PC-9 (cell line): Measurements from ENCODE around the gene FGD5.

ENCODE experiments used
- CTCF ChIP-seq: fragments of 200-600 bp; sonication (generic); conservative IDR thresholded peaks from 2 replicates; pipeline ENCODE4 v1.6.1; 2017; ENCODE audit warnings: mixed run types, antibody characterized with exemption, mild to moderate bottlenecking, moderate library complexity
- EZH2 ChIP-seq: fragments of 200-600 bp; sonication (generic); IDR thresholded peaks from 2 replicates; pipeline ENCODE4 v1.8.0; 2017; ENCODE audit warnings: antibody characterized with exemption, low read depth

- no peak for TF ChIP-seq CTCF
- TF ChIP-seq EZH2, result no peak
Observed at GRCh38 chr3:14839236-14839635, 20.5 kb downstream of the FGD5 start.
